SK-N-SH (cell line): ENCODE measurements around the gene BNC2. TPM values are rescaled to one million over a fixed set of nuclear protein-coding genes. Genes with fewer than 3 reads are reported as not detected.
A peak's percentile ranks its signal among the peaks of the same experiment; 100 is the strongest.

Source experiments
- CTCF ChIA-PET: fragments of 300-600, 350-600 bp; formaldehyde crosslinking; extraction: SDS; loops from one replicate; lab custom pipeline; 2021; lab: Yijun Ruan, JAX
- POLR2A ChIA-PET: fragments of 350-600 bp; sonication (Branson Sonifier 250); formaldehyde crosslinking; extraction: SDS; loops from one replicate; lab custom pipeline; 2020; ENCODE audit warnings: antibody characterized with exemption, inconsistent platforms; lab: Yijun Ruan, JAX
- DNase-seq: peaks from one replicate; pipeline ENCODE4 v3.0.0; 2012
- H2AFZ ChIP-seq: fragments of 200-600 bp; sonication (generic); 2 replicates; pipeline ENCODE4 v1.8.1; 2016; ENCODE audit warnings: antibody characterized with exemption, mild to moderate bottlenecking, low read depth
- H3F3A ChIP-seq: fragments of 200-600 bp; sonication (generic); replicated peaks from 2 replicates; pipeline ENCODE3; 2016; ENCODE audit warnings: antibody characterized with exemption, mild to moderate bottlenecking; ENCODE audit not compliant: insufficient read depth
- H3K27ac ChIP-seq, 2 experiments: fragments of 200-500 bp in 1 of 2; fragments of 200-600 bp in 1 of 2; sonication (Bioruptor generic) in 1 of 2; sonication (generic), shearing (Covaris generic) in 1 of 2; 2 replicates each; pipeline versions ENCODE4 v1.5.1 to v1.6.1; 2014 to 2016; ENCODE audit warnings: low read depth in 2 of 2, inconsistent platforms in 1 of 2, low read length in 1 of 2, mild to moderate bottlenecking in 1 of 2, mixed read lengths in 1 of 2
- H3K27me3 ChIP-seq: fragments of 200-600 bp; sonication (generic), shearing (Covaris generic); 2 replicates; pipeline ENCODE4 v1.6.1; 2016; ENCODE audit warnings: mixed run types; ENCODE audit not compliant: insufficient read depth
- H3K36me3 ChIP-seq, 2 experiments: fragments of 200-500 bp in 1 of 2; fragments of 200-600 bp in 1 of 2; sonication (Bioruptor generic) in 1 of 2; sonication (generic) in 1 of 2; replicated peaks in 1 of 2; 2 replicates each; pipeline versions ENCODE3 to v1.5.1; 2014 to 2016; ENCODE audit warnings: low read length in 1 of 2, mild to moderate bottlenecking in 1 of 2; ENCODE audit not compliant: insufficient read depth in 2 of 2, control insufficient read depth in 1 of 2
- H3K4me1 ChIP-seq, 2 experiments: fragments of 200-500 bp in 1 of 2; fragments of 200-600 bp in 1 of 2; sonication (Bioruptor generic) in 1 of 2; sonication (generic), shearing (Covaris generic) in 1 of 2; 2 replicates each; pipeline versions ENCODE4 v1.5.1 to v1.6.1; 2014 to 2016; ENCODE audit warnings: low read depth in 1 of 2, low read length in 1 of 2, mixed run types in 1 of 2; ENCODE audit not compliant: insufficient read depth in 2 of 2, control insufficient read depth in 1 of 2
- H3K4me2 ChIP-seq: fragments of 200-600 bp; sonication (generic), shearing (Covaris generic); 2 replicates; pipeline ENCODE4 v1.6.1; 2017; ENCODE audit warnings: mixed run types
- H3K4me3 ChIP-seq, 2 experiments: fragments of 200-500 bp in 1 of 2; fragments of 200-600 bp in 1 of 2; sonication (Bioruptor generic) in 1 of 2; sonication (generic), shearing (Covaris generic) in 1 of 2; 2 replicates each; pipeline versions ENCODE4 v1.5.1 to v1.8.1; 2014 to 2016; ENCODE audit warnings: low read depth in 2 of 2, inconsistent platforms in 1 of 2, low read length in 1 of 2, mild to moderate bottlenecking in 1 of 2, mixed read lengths in 1 of 2, moderate library complexity in 1 of 2
- H3K79me2 ChIP-seq: fragments of 200-600 bp; sonication (generic); 2 replicates; pipeline ENCODE4 v1.8.1; 2017; ENCODE audit warnings: mild to moderate bottlenecking; ENCODE audit not compliant: insufficient read depth
- H3K9ac ChIP-seq: fragments of 200-600 bp; sonication (generic); 2 replicates; pipeline ENCODE4 v1.6.1; 2017; ENCODE audit warnings: mixed run types
- H3K9me2 ChIP-seq: fragments of 200-600 bp; sonication (generic); 2 replicates; pipeline ENCODE4 v1.6.1; 2017; ENCODE audit warnings: mixed run types
- H3K9me3 ChIP-seq: fragments of 200-600 bp; sonication (generic); 2 replicates; pipeline ENCODE4 v1.6.1; 2017; ENCODE audit warnings: mixed run types, mild to moderate bottlenecking, moderate library complexity
- H4K20me1 ChIP-seq: fragments of 200-600 bp; sonication (generic); 2 replicates; pipeline ENCODE4 v1.6.1; 2017; ENCODE audit warnings: mild to moderate bottlenecking, mixed run types; ENCODE audit not compliant: insufficient read depth
- CHD2 ChIP-seq: fragments of 150-350 bp; IDR thresholded peaks from 2 replicates; pipeline ENCODE4 v1.6.1; 2018; ENCODE audit warnings: low read length; ENCODE audit not compliant: partially characterized antibody
- CTCF ChIP-seq: fragments of 200-600 bp; sonication (generic); IDR thresholded peaks from 2 replicates; pipeline ENCODE4 v1.6.1; 2017; ENCODE audit warnings: antibody characterized with exemption, mild to moderate bottlenecking, moderate library complexity
- ELF1 ChIP-seq: IDR thresholded peaks from 2 replicates; pipeline ENCODE4 v1.4.0; 2012
- FOSL2 ChIP-seq: IDR thresholded peaks from 2 replicates; pipeline ENCODE4 v1.4.0; 2012; ENCODE audit warnings: low read depth, mild to moderate bottlenecking, moderate library complexity, borderline replicate concordance
- MAX ChIP-seq: IDR thresholded peaks from 2 replicates; pipeline ENCODE4 v1.4.0; 2012; ENCODE audit warnings: low read depth
- MXI1 ChIP-seq: IDR thresholded peaks from 2 replicates; pipeline ENCODE4 v1.6.1; 2012; ENCODE audit warnings: mild to moderate bottlenecking, low read depth, low read length, improper control_type of control experiment
- NRF1 ChIP-seq: IDR thresholded peaks from 2 replicates; pipeline ENCODE4 v1.6.1; 2012; ENCODE audit warnings: low read depth, mild to moderate bottlenecking, low read length
- POLR2AphosphoS5 ChIP-seq: IDR thresholded peaks from 2 replicates; pipeline ENCODE4 v1.6.1; 2012; ENCODE audit warnings: low read depth, low read length
- RAD21 ChIP-seq: IDR thresholded peaks from 2 replicates; pipeline ENCODE4 v1.6.1; 2012; ENCODE audit warnings: mild to moderate bottlenecking, low read length
- RCOR1 ChIP-seq: fragments of 150-350 bp; IDR thresholded peaks from 2 replicates; pipeline ENCODE4 v1.6.1; 2017; ENCODE audit warnings: antibody characterized with exemption, low read length
- RXRA ChIP-seq: IDR thresholded peaks from 2 replicates; pipeline ENCODE4 v1.4.0; 2012; ENCODE audit warnings: low read depth, mild to moderate bottlenecking, borderline replicate concordance
- TCF12 ChIP-seq: IDR thresholded peaks from 2 replicates; pipeline ENCODE4 v1.4.0; 2012
- WGBS: methylation state at CpG from one replicate; pipeline ENCODE4 v1.1.6; 2017; ENCODE audit warnings: low lambda C conversion rate; 5-methylcytosine and 5-hydroxymethylcytosine counted together
- polyA plus RNA-seq, 3 experiments: library from polyadenylated mRNA; depleted of rRNA; stranded (reverse); fragments of >200 nt; gene quantifications; 2 replicates each; pipeline ENCODE4 v1.2.3, GENCODE V29; 2012

Gene BNC2
- polyA plus RNA-seq, 1 of the 3 experiments (the other 2 are of a cell fraction): 8.8 TPM

- TF ChIP-seq NRF1 (no peak), CTCF (no peak), POLR2AphosphoS5 (no peak), MXI1 (no peak), CHD2 (no peak), RCOR1 (no peak), RXRA (no peak), TCF12 (no peak)
Measured at GRCh38 chr9:16682273-16682672, 188.2 kb downstream of the BNC2 start (continued).

GRCh38 chr9:16681652-16681987 lies 188.8 kb downstream of the BNC2 start:
- Histone ChIP-seq H2AFZ (no peak overlapping the region), H3K27me3 (no peaks in the 10 kb centered on the region), H3K79me2 (peaks cover 69% of the 10 kb centered on the region), H3K4me2 (peak overlapping the region; percentile 42; the same call in 1 of the 2 replicates), H3K9me2 (no peaks in the 10 kb centered on the region), H3F3A (no peaks in the 10 kb centered on the region), H3K4me1 (peaks cover 14 to 20% of the 10 kb centered on the region in 2 experiments; a peak in 3 of 4 replicates), H3K27ac (peak overlapping the region in 1 of 2 experiments; percentile 49; a peak in 2 of 4 replicates), H3K4me3 (no peak overlapping the region), H3K9me3 (no peaks in the 10 kb centered on the region), H4K20me1 (no peaks in the 10 kb centered on the region), H3K36me3 (peaks cover 0 to 5% of the 10 kb centered on the region in 2 experiments), H3K9ac (no peak overlapping the region)
- WGBS: 74% methylated on average over 7 of the region's 7 CpGs
- DNase-seq: no peak
- ChIA-PET CTCF (no interaction called here), POLR2A (no interaction called here)
- TF ChIP-seq FOSL2 (0 out of 2 replicates have a peak, but pooled peaks have one; percentile 5), ELF1 (no peak), RAD21 (no peak)

- 0 out of 4 replicates have a peak overlapping the region, but pooled peaks of 1 of the 2 experiments have one; percentile 6 for H3K4me3 ChIP-seq
- H3K27me3 ChIP-seq: no peaks in the 10 kb centered on the region
- H3K36me3 ChIP-seq: peaks cover 0 to 5% of the 10 kb centered on the region in 2 experiments
- TF ChIP-seq CTCF (no peak), RAD21 (no peak), MAX (0 out of 2 replicates have a peak, but pooled peaks have one; percentile 42), TCF12 (peak; percentile 86)
- WGBS: 28% methylated on average over 5 of the region's 5 CpGs
- DNase-seq: peak; percentile 14
- H4K20me1 ChIP-seq: no peaks in the 10 kb centered on the region
- no peaks in the 10 kb centered on the region for H3K9me2 ChIP-seq
- peak overlapping the region; percentile 42; the same call in 1 of the 2 replicates for H3K4me2 ChIP-seq
- H2AFZ ChIP-seq: peak overlapping the region; percentile 3; the same call in 1 of the 2 replicates
- peak overlapping the region in 1 of 2 experiments; percentile 49 for H3K27ac ChIP-seq
- H3K9me3 ChIP-seq: no peaks in the 10 kb centered on the region
- peaks cover 68% of the 10 kb centered on the region for H3K79me2 ChIP-seq
- H3F3A ChIP-seq: no peaks in the 10 kb centered on the region
- H3K9ac ChIP-seq: peak overlapping the region; percentile 7; the same call in 1 of the 2 replicates
- ChIA-PET POLR2A (no interaction called here), CTCF (interaction anchor here (0.5 to 1.2 kb wide), 3 partner anchors 232 to 673 kb away, joined by 3 to 4 read pairs (median 4); no protein-coding TSS in a partner anchor)
- peaks cover 14 to 20% of the 10 kb centered on the region in 2 experiments; a peak in 3 of 4 replicates for H3K4me1 ChIP-seq
Measured at GRCh38 chr9:16680975-16681651, 189.4 kb downstream of the BNC2 start.
